IMR-90 (cell line): ENCODE measurements around the gene LRRC3C. TPM values are rescaled to one million over a fixed set of nuclear protein-coding genes. Genes with fewer than 3 reads are reported as not detected.

Experiments
- ATAC-seq: fragments of 200-7000 bp; cut with Tn5 transposase; 2 replicates; pipeline ENCODE4 v1.9.1; 2020; ENCODE audit warnings: low read depth, mild to moderate bottlenecking, moderate library complexity
- BruUV-seq: library from RNA; stranded (reverse); fragments of 400-500 nt; replicated peaks from 2 replicates; lab custom pipeline; 2021; lab: Mats Ljungman, UMichigan
- CTCF ChIA-PET: fragments of 300-600 bp; formaldehyde crosslinking; extraction: SDS; loops from one replicate; lab custom pipeline; 2021; ENCODE audit warnings: antibody characterized with exemption; lab: Yijun Ruan, JAX
- POLR2A ChIA-PET: fragments of 300-600 bp; sonication (Branson Sonifier 250); formaldehyde crosslinking; loops from one replicate; lab custom pipeline; 2022; ENCODE audit warnings: antibody characterized with exemption; ENCODE audit not compliant: unreplicated experiment; lab: Charles Lee
- DNase-seq: peaks from one replicate; pipeline ENCODE4 v3.0.0; 2013
- H2AFZ ChIP-seq: replicated peaks from 2 replicates; pipeline ENCODE3; 2013; ENCODE audit warnings: low read length, mild to moderate bottlenecking; ENCODE audit not compliant: poor library complexity
- H2AK5ac ChIP-seq: 2 replicates; pipeline ENCODE4 v1.6.1; 2013; ENCODE audit warnings: low read depth, low read length, inconsistent platforms
- H2AK9ac ChIP-seq: replicated peaks from 2 replicates; pipeline ENCODE3; 2013; ENCODE audit warnings: mild to moderate bottlenecking, low read depth, low read length, moderate library complexity; ENCODE audit not compliant: poor library complexity
- H2BK120ac ChIP-seq: 2 replicates; pipeline ENCODE4 v1.6.1; 2013; ENCODE audit warnings: low read depth, low read length, inconsistent platforms
- H2BK15ac ChIP-seq: 3 replicates; pipeline ENCODE4 v1.6.1; 2013; ENCODE audit warnings: low read depth, low read length, inconsistent platforms
- H2BK20ac ChIP-seq: 2 replicates; pipeline ENCODE4 v1.6.1; 2013; ENCODE audit warnings: low read depth, mild to moderate bottlenecking, inconsistent platforms, low read length, moderate library complexity
- H2BK5ac ChIP-seq: 2 replicates; pipeline ENCODE4 v1.6.1; 2013; ENCODE audit warnings: mild to moderate bottlenecking, low read depth, low read length, inconsistent platforms; ENCODE audit not compliant: poor library complexity, severe bottlenecking
- H3K14ac ChIP-seq: replicated peaks from 2 replicates; pipeline ENCODE4 v1.6.1; 2013; ENCODE audit warnings: low read depth, low read length, inconsistent platforms
- H3K18ac ChIP-seq: 2 replicates; pipeline ENCODE4 v1.6.1; 2013; ENCODE audit warnings: low read depth, low read length, control low read depth
- H3K23ac ChIP-seq: 2 replicates; pipeline ENCODE4 v1.6.1; 2013; ENCODE audit warnings: low read depth, low read length, inconsistent platforms
- H3K27ac ChIP-seq: 2 replicates; pipeline ENCODE4 v1.5.1; 2013; ENCODE audit warnings: mild to moderate bottlenecking, control low read depth, low read length; ENCODE audit not compliant: insufficient read depth
- H3K27me3 ChIP-seq: 2 replicates; pipeline ENCODE4 v1.6.1; 2013; ENCODE audit warnings: low read length; ENCODE audit not compliant: control insufficient read depth, insufficient read depth
- H3K36me3 ChIP-seq: 2 replicates; pipeline ENCODE4 v1.6.1; 2013; ENCODE audit warnings: low read length, mixed read lengths; ENCODE audit not compliant: control insufficient read depth, insufficient read depth
- H3K4ac ChIP-seq: 2 replicates; pipeline ENCODE4 v1.6.1; 2013; ENCODE audit warnings: low read depth, low read length, inconsistent platforms
- H3K4me1 ChIP-seq: 2 replicates; pipeline ENCODE4 v1.6.1; 2013; ENCODE audit warnings: low read length, mixed read lengths; ENCODE audit not compliant: control insufficient read depth, insufficient read depth
- H3K4me2 ChIP-seq: 2 replicates; pipeline ENCODE4 v1.6.1; 2013; ENCODE audit warnings: low read depth, mild to moderate bottlenecking, control low read depth, low read length, moderate library complexity
- H3K4me3 ChIP-seq: 2 replicates; pipeline ENCODE4 v1.5.1; 2013; ENCODE audit warnings: low read depth, mild to moderate bottlenecking, control low read depth, low read length, moderate library complexity; ENCODE audit not compliant: insufficient read depth
- H3K56ac ChIP-seq: 2 replicates; pipeline ENCODE4 v1.6.1; 2013; ENCODE audit warnings: low read length, inconsistent platforms; ENCODE audit not compliant: insufficient read depth; ENCODE audit errors: extremely low read depth
- H3K79me1 ChIP-seq, 2 experiments: 2 replicates each; pipeline ENCODE4 v1.6.1; 2013; ENCODE audit warnings: low read length in 2 of 2, inconsistent platforms in 1 of 2, low read depth in 1 of 2
- H3K9ac ChIP-seq: 2 replicates; pipeline ENCODE4 v1.6.1; 2013; ENCODE audit warnings: low read depth, low read length, control low read depth
- H3K9me1 ChIP-seq: 2 replicates; pipeline ENCODE4 v1.6.1; 2013; ENCODE audit warnings: low read length, inconsistent platforms; ENCODE audit not compliant: insufficient read depth
- H3K9me3 ChIP-seq: 2 replicates; pipeline ENCODE4 v1.6.1; 2013; ENCODE audit warnings: low read length; ENCODE audit not compliant: control insufficient read depth, insufficient read depth
- H4K20me1 ChIP-seq: 2 replicates; pipeline ENCODE4 v1.6.1; 2013; ENCODE audit warnings: low read length, inconsistent platforms; ENCODE audit not compliant: insufficient read depth
- H4K5ac ChIP-seq: 2 replicates; pipeline ENCODE4 v1.6.1; 2013; ENCODE audit warnings: mild to moderate bottlenecking, low read depth, low read length, control low read depth
- H4K8ac ChIP-seq, 2 experiments: 2 replicates each; pipeline ENCODE4 v1.6.1; 2013; ENCODE audit warnings: low read depth in 2 of 2, low read length in 2 of 2, control low read depth in 1 of 2, inconsistent platforms in 1 of 2
- H4K91ac ChIP-seq: 2 replicates; pipeline ENCODE4 v1.6.1; 2013; ENCODE audit warnings: low read depth, low read length, inconsistent platforms; ENCODE audit not compliant: insufficient read depth
- BHLHE40 ChIP-seq: fragments of 150-350 bp; IDR thresholded peaks from 2 replicates; pipeline ENCODE4 v1.6.1; 2016; ENCODE audit warnings: mild to moderate bottlenecking, low read depth, low read length
- CEBPB ChIP-seq: IDR thresholded peaks from 2 replicates; pipeline ENCODE4 v1.6.1; 2012; ENCODE audit warnings: low read depth, low read length, improper control_type of control experiment
- CHD1 ChIP-seq: IDR thresholded peaks from 2 replicates; pipeline ENCODE4 v1.6.1; 2012; ENCODE audit warnings: low read depth, low read length, improper control_type of control experiment
- CTCF ChIP-seq: conservative IDR thresholded peaks from 2 replicates; pipeline ENCODE4 v1.5.1; 2012; ENCODE audit warnings: mild to moderate bottlenecking, low read depth, low read length, improper control_type of control experiment
- ELK1 ChIP-seq: fragments of 150-350 bp; IDR thresholded peaks from 2 replicates; pipeline ENCODE4 v1.6.1; 2016; ENCODE audit warnings: low read depth, mild to moderate bottlenecking, low read length, moderate library complexity, borderline replicate concordance
- FOS ChIP-seq: fragments of 150-350 bp; IDR thresholded peaks from 2 replicates; pipeline ENCODE4 v1.6.1; 2016; ENCODE audit warnings: low read depth, low read length
- MAFK ChIP-seq: IDR thresholded peaks from 2 replicates; pipeline ENCODE4 v1.6.1; 2012; ENCODE audit warnings: low read depth, low read length, improper control_type of control experiment
- MAZ ChIP-seq: IDR thresholded peaks from 2 replicates; pipeline ENCODE4 v1.6.1; 2012; ENCODE audit warnings: low read depth, mild to moderate bottlenecking, low read length, improper control_type of control experiment, moderate library complexity, borderline replicate concordance
- MXI1 ChIP-seq: IDR thresholded peaks from 2 replicates; pipeline ENCODE4 v1.6.1; 2012; ENCODE audit warnings: low read depth, mild to moderate bottlenecking, low read length, moderate library complexity, borderline replicate concordance
- NFE2L2 ChIP-seq: fragments of 150-350 bp; IDR thresholded peaks from 2 replicates; pipeline ENCODE4 v1.6.1; 2016; ENCODE audit warnings: low read depth, mild to moderate bottlenecking, low read length
- POLR2A ChIP-seq: IDR thresholded peaks from 2 replicates; pipeline ENCODE4 v1.6.1; 2012; ENCODE audit warnings: mild to moderate bottlenecking, low read depth, low read length
- RAD21 ChIP-seq: IDR thresholded peaks from 2 replicates; pipeline ENCODE4 v1.6.1; 2012; ENCODE audit warnings: low read length, improper control_type of control experiment
- RCOR1 ChIP-seq: IDR thresholded peaks from 2 replicates; pipeline ENCODE4 v1.6.1; 2012; ENCODE audit warnings: mild to moderate bottlenecking, low read length, improper control_type of control experiment; ENCODE audit not compliant: insufficient replicate concordance
- RFX5 ChIP-seq: IDR thresholded peaks from 2 replicates; pipeline ENCODE4 v1.8.0; 2012; ENCODE audit warnings: low read depth, mild to moderate bottlenecking, low read length, moderate library complexity
- WGBS, 2 experiments: methylation state at CpG; one replicate each; pipeline versions ENCODE4 v1.1.5 to v1.1.7; 2013; ENCODE audit warnings: missing lambda C conversion rate in 2 of 2; ENCODE audit not compliant: insufficient read length in 1 of 2; ENCODE audit errors: extremely low coverage in 2 of 2; 5-methylcytosine and 5-hydroxymethylcytosine counted together
- dilution Hi-C: fragments of 300-500 bp; cut with HindIII; formaldehyde crosslinking; loops from one replicate; pipeline ENCODE4 v1.14.3; 2018; ENCODE audit warnings: low sequenced_read_pairs; ENCODE audit not compliant: unreplicated experiment
- in situ Hi-C: fragments of 300-500 bp; cut with MboI; formaldehyde crosslinking; loops from 3 replicates; pipeline ENCODE4 v1.14.3; 2019; ENCODE audit warnings: low sequenced_read_pairs, inconsistent platforms, mixed read lengths
- intact Hi-C: fragments of 100-400 bp; cut with micrococcal nuclease; formaldehyde crosslinking; loops from 2 replicates; pipeline ENCODE4 v1.10.0; 2022
- polyA plus RNA-seq, 3 experiments: library from polyadenylated mRNA; depleted of rRNA; stranded (reverse); fragments of >200 nt; gene quantifications; 2 replicates each; pipeline ENCODE4 v1.2.3, GENCODE V29; 2012; ENCODE audit warnings: low replicate concordance in 1 of 3
- total RNA-seq: library from RNA; depleted of rRNA; stranded (reverse); fragments of >200 nt; gene quantifications from 2 replicates; pipeline ENCODE4 v1.2.3, GENCODE V29; 2012

The LRRC3C gene
- total and polyA plus RNA-seq, 2 of the 4 experiments (the other 2 are of a cell fraction), result not detected

GRCh38 chr17:39975801-39976200 is 48.3 kb downstream of the LRRC3C start:
- H3K4me1 ChIP-seq, result peaks cover 6% of the 10 kb centered on the region; the same call in 1 of the 2 replicates
- no peaks in the 10 kb centered on the region for H3K79me1 ChIP-seq
- H3K4me2 ChIP-seq, result no peak overlapping the region
- no peak overlapping the region for H2AK9ac ChIP-seq
- H3K4me3 ChIP-seq, result no peak overlapping the region
- no TSS peak for BruUV-seq
- no peaks in the 10 kb centered on the region for H3K9me3 ChIP-seq
- no peaks in the 10 kb centered on the region for H3K36me3 ChIP-seq
- H3K4ac ChIP-seq, result no peak overlapping the region
- ATAC-seq (no peak), DNase-seq (no peak)
- peaks cover under 1% of the 10 kb centered on the region; the same call in 1 of the 2 replicates for H4K20me1 ChIP-seq
- intact Hi-C loops (no loop called here), dilution Hi-C loops (no loop called here), in situ Hi-C loops (loop anchor here (10.0 kb wide), 1 partner anchor 201 kb away; no protein-coding TSS in a partner anchor)
- H3K14ac ChIP-seq, result no peak overlapping the region
- H2BK5ac ChIP-seq, result no peak overlapping the region
- H2BK120ac ChIP-seq, result no peak overlapping the region
- ChIA-PET POLR2A (interaction anchor here (0.6 kb wide), 1 partner anchor 311 kb away, joined by 3 read pairs; no protein-coding TSS in a partner anchor), CTCF (no interaction called here)
- no peak overlapping the region for H2AK5ac ChIP-seq
- no peak overlapping the region for H4K5ac ChIP-seq
- H3K18ac ChIP-seq, result no peak overlapping the region
- H3K56ac ChIP-seq, result no peak overlapping the region
- no peak overlapping the region for H3K27ac ChIP-seq
- peaks cover 9% of the 10 kb centered on the region for H3K27me3 ChIP-seq
- H2BK15ac ChIP-seq, result no peak overlapping the region
- WGBS, 2 experiments, result no CpG with 5 or more reads among the region's 4 CpGs
- TF ChIP-seq CTCF (no peak), FOS (no peak), CEBPB (no peak), RFX5 (no peak), NFE2L2 (no peak), MXI1 (no peak), ELK1 (no peak), CHD1 (no peak), POLR2A (no peak), RAD21 (no peak), RCOR1 (no peak), MAZ (no peak), BHLHE40 (no peak), MAFK (no peak)
- H3K23ac ChIP-seq, result no peak overlapping the region
- H4K8ac ChIP-seq, result no peak overlapping the region
- no peak overlapping the region for H3K9ac ChIP-seq
- H3K9me1 ChIP-seq, result peaks cover 8% of the 10 kb centered on the region; the same call in 1 of the 2 replicates
- no peak overlapping the region for H4K91ac ChIP-seq
- no peak overlapping the region for H2BK20ac ChIP-seq
- no peak overlapping the region for H2AFZ ChIP-seq
